Heart right ventricle (tissue), 16 donors: ENCODE data around the gene DENND2A. TPM values are rescaled to one million over a fixed set of nuclear protein-coding genes. Genes with fewer than 3 reads are reported as not detected.
A peak's percentile ranks its signal among the peaks of the same experiment; 100 is the strongest.

Experiments
- ATAC-seq, 8 donors: fragments of 200-7000 bp; cut with Tn5 transposase; one replicate each; pipeline ENCODE4 v1.9.1; 2020; ENCODE audit warnings: mild to moderate bottlenecking in 8 of 8, moderate library complexity in 8 of 8, moderate number of reproducible peaks in 1 of 8
- DNase-seq, 2 donors: peaks; one replicate each; pipeline ENCODE4 v3.0.0-alpha.2; 2020
- H3K27ac ChIP-seq, 10 donors: fragments of 200-600 bp; sonication (generic) in 2 of 10; one replicate each; pipeline versions ENCODE4 v1.5.0 to v1.8.0; 2020 to 2022; ENCODE audit warnings: mild to moderate bottlenecking in 3 of 10
- H3K27me3 ChIP-seq, 7 donors: fragments of 200-600 bp; one replicate each; pipeline ENCODE4 v1.8.0; 2021 to 2022; ENCODE audit warnings: mild to moderate bottlenecking in 2 of 7
- H3K36me3 ChIP-seq, 9 donors: fragments of 200-600 bp; sonication (generic) in 1 of 9; one replicate each; pipeline versions ENCODE4 v1.5.0 to v1.8.0; 2020 to 2022; ENCODE audit warnings: mild to moderate bottlenecking in 2 of 9
- H3K4me1 ChIP-seq, 9 donors: fragments of 200-600 bp; sonication (generic) in 1 of 9; one replicate each; pipeline versions ENCODE4 v1.5.0 to v1.8.0; 2020 to 2022; ENCODE audit warnings: mild to moderate bottlenecking in 4 of 9
- H3K4me3 ChIP-seq, 10 donors: fragments of 200-600 bp; sonication (generic) in 2 of 10; one replicate each; pipeline versions ENCODE4 v1.5.0 to v1.8.0; 2020 to 2022; ENCODE audit warnings: mild to moderate bottlenecking in 7 of 10, moderate library complexity in 2 of 10
- H3K9me3 ChIP-seq, 11 donors: fragments of 200-600 bp in 10 of 11; sonication (generic) in 2 of 11; one replicate each; pipeline versions ENCODE4 v1.5.0 to v1.8.0; 2013 to 2022; ENCODE audit warnings: mild to moderate bottlenecking in 2 of 11, control low read depth in 1 of 11, moderate library complexity in 1 of 11
- CTCF ChIP-seq, 9 donors: fragments of 200-600 bp; sonication (generic) in 2 of 9; IDR thresholded peaks; one replicate each; pipeline versions ENCODE4 v1.5.0 to v1.8.0; 2021 to 2022; ENCODE audit warnings: antibody characterized with exemption in 9 of 9, mild to moderate bottlenecking in 5 of 9, moderate library complexity in 1 of 9
- WGBS, 2 donors: extraction: QIAGEN DNeasy Blood & Tissue Kit; methylation state at CpG; one replicate each; pipeline ENCODE4 v1.1.7; 2013; ENCODE audit warnings: inconsistent platforms in 1 of 2; 5-methylcytosine and 5-hydroxymethylcytosine counted together
- intact Hi-C, 10 donors: fragments of 100-400 bp; cut with DNase I; formaldehyde crosslinking; loops; one replicate each; pipeline versions ENCODE4 v1.11.1 to v1.14.2; 2022
- polyA plus RNA-seq, 2 donors: library from polyadenylated mRNA; stranded (reverse); fragments of 200-250 nt; gene quantifications; one replicate each; pipeline ENCODE4 v1.2.3, GENCODE V29; 2013
- total RNA-seq, 10 donors: library from RNA; stranded (reverse); fragmentation: NEBNext Ultra II Directional in 3 of 10; extraction: Animal tissue kit (Norgen Biotek cat#: 25700) in 3 of 10; gene quantifications; one replicate each; pipeline versions ENCODE4 v1.2.1 to v1.2.4, GENCODE V29; 2021 to 2023
- donor health status: Arrhythmogenic right ventricular cardiomyopathy.
- donor health status: ischemic (EF 13 %, LVEDD 7.1; RV severe dilation, severe dysfunction).
- donor health status: healthy with polysubstance abuse.
- donor health status: DM: no; HTN: yes; CAD: no.
- donor health status: DM: no; HTN: no; CAD: no.
- donor health status: ischemic (EF 25% LVEDD 6.9; RV normal size, moderate dysfunction).
- donor health status: ischemic (EF 25% LVEDD 5.7; RV mildly dilated, moderate dysfunction).
- donor health status: healthy.
- donor health status: DM: yes; HTN: yes; CAD: no.
- donor health status: Ischemic cardiomyopathy.
- donor health status: ischemic (EF 35%, LVEDD 5.7; RV mildly dilated, moderate dysfunction).
- donor health status: nonischemic (EF 11% LVEDD 7.7; RV severe dilation, severe dysfunction).
- donor health status: DM: yes; HTN: yes; CAD: no.
- donor health status: PGD.
- donor health status: ischemic (EF 29% LVEDD 5.4; RV normal size, mild dysfunction).
- donor health status: nonischemic (EF 23%, LVEDD 6.1; RV moderate dilation, normal function).

DENND2A gene
- total and polyA plus RNA-seq, 12 donors = 3.8 to 16.9 (median 9.8) TPM

DNA sequence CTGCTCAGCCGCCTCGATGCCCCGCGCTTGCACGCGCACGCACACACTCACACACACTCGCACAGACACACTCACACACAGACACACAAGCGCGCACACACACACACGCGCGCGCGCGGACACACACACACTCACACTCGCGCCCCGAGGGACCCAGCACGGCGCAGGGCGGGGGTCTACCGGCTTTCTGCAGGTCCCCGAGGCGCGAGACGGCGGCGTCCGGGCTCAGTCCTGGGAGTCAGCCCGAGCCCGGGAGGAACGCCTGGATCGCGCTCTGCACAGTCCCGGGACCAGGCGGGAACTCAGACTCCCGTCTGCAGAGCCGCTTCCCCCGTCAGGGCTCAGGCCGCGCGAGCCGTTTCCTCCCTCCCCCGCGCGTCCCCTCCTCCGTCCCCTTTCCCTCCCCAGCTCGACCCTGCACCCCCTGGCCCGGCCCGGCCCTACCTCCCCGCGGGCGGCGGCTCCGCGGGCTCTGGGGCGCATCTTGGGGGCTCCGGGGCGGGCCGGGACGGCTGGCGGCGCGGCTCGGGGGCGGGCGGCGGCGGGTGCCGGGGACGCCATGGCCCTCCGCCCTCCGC is 464 bp downstream of the DENND2A start:
- Histone ChIP-seq H3K4me3 (peak overlapping the region; percentile 62 to 82 (median 70)), H3K4me1 (peaks cover 11 to 62% (median 42%) of the 10 kb centered on the region in 9 donors), H3K27me3 (peaks cover 0 to 60% (median 7%) of the 10 kb centered on the region in 7 donors), H3K36me3 (no peaks in the 10 kb centered on the region), H3K27ac (peak overlapping the region; percentile 83 to 98 (median 93)), H3K9me3 (no peaks in the 10 kb centered on the region)
- 0 to 1% methylated on average over 41 to 72 of the region's 74 CpGs for WGBS, 2 donors
- intact Hi-C loops = loop anchor here in 5 of 10 donors (5.0 to 10.0 kb wide), 3 partner anchors 33 to 98 kb away; no protein-coding TSS in a partner anchor
- ATAC-seq = peak; percentile 22 to 64 (median 38)
- TF ChIP-seq CTCF (IDR thresholded peaks at IDR 0.05) = no peak
- DNase-seq = peak; percentile 51 to 57

- DNase-seq = peak; percentile 38 to 76
- no peaks in the 10 kb centered on the region for H3K36me3 ChIP-seq
- H3K27me3 ChIP-seq = peaks cover 0 to 60% (median 7%) of the 10 kb centered on the region in 7 donors
- WGBS, 2 donors = 24 to 37% methylated on average over 15 of the region's 15 CpGs
- peak overlapping the region; percentile 83 to 98 (median 93) for H3K27ac ChIP-seq
- H3K4me3 ChIP-seq = peak overlapping the region; percentile 62 to 82 (median 70)
- intact Hi-C loops = loop anchor here in 7 of 10 donors (5.0 to 10.0 kb wide), 4 partner anchors 32 to 97 kb away; no protein-coding TSS in a partner anchor
- H3K9me3 ChIP-seq = no peaks in the 10 kb centered on the region
- ATAC-seq = peak; percentile 40 to 67 (median 52)
- TF ChIP-seq CTCF (IDR thresholded peaks at IDR 0.05) = no peak
- peaks cover 11 to 69% (median 46%) of the 10 kb centered on the region in 9 donors for H3K4me1 ChIP-seq
Observed at GRCh38 chr7:140639366-140640053, 1.1 kb downstream of the DENND2A start.

DNA sequence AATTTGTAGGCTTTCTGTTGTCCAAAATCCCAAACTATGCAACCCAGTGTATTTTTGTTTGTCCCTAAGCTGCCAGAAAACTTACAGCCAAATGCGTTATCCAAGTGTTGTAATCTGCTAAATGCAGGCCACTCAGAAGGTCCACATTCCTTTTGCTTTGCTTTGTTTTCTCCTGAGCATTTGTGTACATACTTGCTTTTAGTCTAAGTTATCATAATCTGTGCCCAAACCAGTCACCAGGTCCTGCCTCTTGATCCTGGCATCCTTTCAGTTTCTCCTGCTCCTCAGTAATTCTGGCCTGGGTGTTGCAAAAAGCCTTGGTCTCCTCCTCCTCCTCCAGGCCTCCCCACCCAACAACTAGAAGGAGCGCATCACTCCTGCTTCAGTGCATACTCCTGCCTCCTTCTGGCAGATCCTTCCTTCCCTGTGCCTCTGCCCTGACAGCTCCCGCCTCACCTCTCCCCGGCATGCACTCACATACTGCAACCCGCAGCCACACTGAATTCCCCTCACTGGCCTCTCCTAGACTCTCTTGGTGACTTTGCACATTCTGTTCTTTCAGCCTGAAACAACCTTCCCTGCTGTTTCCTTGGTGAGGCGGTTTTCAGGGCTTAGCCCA is 2.3 kb downstream of the DENND2A start:
- H3K27ac ChIP-seq = peak overlapping the region in 9 of 10 donors; percentile 83 to 98 (median 92)
- no peaks in the 10 kb centered on the region for H3K9me3 ChIP-seq
- peaks cover 0 to 54% (median 7%) of the 10 kb centered on the region in 7 donors for H3K27me3 ChIP-seq
- 63% methylated on average over 6 of the region's 6 CpGs for WGBS, 2 donors
- peaks cover 11 to 79% (median 55%) of the 10 kb centered on the region in 9 donors for H3K4me1 ChIP-seq
- peak overlapping the region; percentile 6 to 82 (median 70) for H3K4me3 ChIP-seq
- TF ChIP-seq CTCF (IDR thresholded peaks at IDR 0.05) = peak in 1 of 9 donors; percentile 9
- DNase-seq = no peak
- ATAC-seq = peak in 1 of 8 donors; percentile 14
- no peaks in the 10 kb centered on the region for H3K36me3 ChIP-seq
- intact Hi-C loops = loop anchor here in 4 of 10 donors (5.0 kb wide), 2 partner anchors 41 to 96 kb away; no protein-coding TSS in a partner anchor

- no peak for ATAC-seq
- 56 to 59% methylated on average over 3 of the region's 3 CpGs for WGBS, 2 donors
- H3K36me3 ChIP-seq = no peaks in the 10 kb centered on the region
- DNase-seq = no peak
- H3K4me1 ChIP-seq = peaks cover 11 to 88% (median 58%) of the 10 kb centered on the region in 9 donors
- H3K9me3 ChIP-seq = no peaks in the 10 kb centered on the region
- TF ChIP-seq CTCF (IDR thresholded peaks at IDR 0.05) = no peak
- H3K4me3 ChIP-seq = peak overlapping the region in 2 of 10 donors; percentile 76 to 77
- H3K27ac ChIP-seq = peak overlapping the region in 9 of 10 donors; percentile 31 to 98 (median 92)
- intact Hi-C loops = loop anchor here in 4 of 10 donors (5.0 kb wide), 2 partner anchors 40 to 95 kb away; no protein-coding TSS in a partner anchor
- peaks cover 0 to 46% (median 7%) of the 10 kb centered on the region in 7 donors for H3K27me3 ChIP-seq
Observed at GRCh38 chr7:140637400-140637799, 3.2 kb downstream of the DENND2A start.
